GM19395 (cell line): Measurements from ENCODE around the gene SDK1.
"Not testable (repeated sequence)": the region's sequence is repeated elsewhere in the genome, so short reads cannot be mapped to it uniquely, and the experiment has no call there.

ENCODE experiments used
- ATAC-seq: cut with Tn5 transposase; IDR thresholded peaks from one replicate; pipeline ENCODE4 v1.9.1; 2021; ENCODE audit warnings: mild to moderate bottlenecking, moderate library complexity; ENCODE audit not compliant: unreplicated experiment

SDK1 gene

DNA sequence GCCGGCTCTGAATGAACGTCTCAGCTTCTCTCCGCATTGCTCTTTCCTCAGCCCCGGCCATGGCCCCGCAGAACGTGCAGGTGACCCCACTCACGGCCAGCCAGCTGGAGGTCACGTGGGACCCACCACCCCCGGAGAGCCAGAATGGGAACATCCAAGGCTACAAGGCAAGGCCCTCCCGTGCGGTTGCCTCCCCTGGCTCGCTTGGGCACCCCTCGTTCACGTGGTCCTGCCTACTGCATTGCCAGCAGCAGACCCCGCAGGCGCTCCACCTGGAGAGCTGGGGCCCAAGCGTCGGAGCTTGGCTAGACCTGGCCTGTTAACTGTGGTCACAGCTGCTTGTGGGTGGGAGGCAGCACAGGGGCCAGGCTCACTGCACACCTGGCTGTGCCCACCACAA lies 904.8 kb downstream of the SDK1 start:
- ATAC-seq = no peak

DNA sequence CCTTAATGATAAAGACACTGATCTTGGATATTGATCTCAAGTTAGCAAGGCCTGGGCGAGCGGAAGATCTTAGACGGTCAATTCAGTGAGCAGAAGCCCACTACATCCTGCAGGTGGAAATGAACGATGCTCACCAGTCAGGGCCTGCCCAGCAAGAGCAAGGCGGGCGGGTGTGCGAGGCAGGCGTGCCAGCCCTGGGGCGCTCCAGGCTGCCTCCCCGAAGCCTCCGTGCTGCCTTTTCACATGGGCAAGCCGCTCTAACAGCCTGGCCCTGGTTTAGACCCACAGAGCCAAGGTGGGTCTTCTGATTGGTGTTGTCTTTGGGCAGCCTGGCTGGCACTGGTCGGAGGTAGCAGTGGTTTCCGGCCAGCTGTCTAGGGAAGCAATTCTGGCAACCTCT lies 906.0 kb downstream of the SDK1 start:
- no peak for ATAC-seq

DNA sequence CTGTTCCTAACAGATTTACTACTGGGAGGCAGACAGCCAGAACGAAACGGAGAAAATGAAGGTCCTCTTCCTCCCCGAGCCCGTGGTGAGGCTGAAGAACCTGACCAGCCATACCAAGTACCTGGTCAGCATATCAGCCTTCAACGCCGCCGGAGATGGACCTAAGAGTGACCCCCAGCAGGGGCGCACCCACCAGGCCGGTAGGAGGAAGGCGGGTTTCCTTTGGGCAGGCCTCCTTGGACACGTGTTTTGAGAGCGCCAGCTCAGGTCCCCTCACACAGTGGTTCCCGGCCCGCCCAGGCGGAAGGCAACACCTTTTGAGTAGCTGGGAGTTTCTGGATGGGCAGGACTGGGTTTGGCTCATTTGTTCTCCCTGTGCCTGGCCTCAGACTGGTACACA lies 907.0 kb downstream of the SDK1 start:
- ATAC-seq = no peak

DNA sequence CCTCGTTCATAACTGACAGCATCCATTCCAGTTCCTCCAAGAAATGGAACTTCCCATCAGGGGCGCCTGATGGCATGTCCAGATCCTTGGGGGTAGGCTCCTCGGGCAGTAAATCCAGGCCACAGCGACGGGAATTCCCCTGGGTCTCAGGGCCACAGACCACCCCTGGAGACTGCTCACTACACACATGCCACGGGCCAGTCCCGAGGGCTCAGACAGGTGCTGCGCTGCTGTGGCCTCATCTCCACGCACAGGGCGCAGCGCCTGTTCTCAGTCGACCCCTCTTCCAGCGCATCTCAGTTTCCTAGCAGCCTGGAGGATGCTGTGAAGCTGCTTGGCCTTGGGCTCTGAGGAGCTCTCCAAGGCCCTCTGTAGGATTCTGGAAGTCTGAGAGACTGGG lies 907.5 kb downstream of the SDK1 start:
- no peak for ATAC-seq

DNA sequence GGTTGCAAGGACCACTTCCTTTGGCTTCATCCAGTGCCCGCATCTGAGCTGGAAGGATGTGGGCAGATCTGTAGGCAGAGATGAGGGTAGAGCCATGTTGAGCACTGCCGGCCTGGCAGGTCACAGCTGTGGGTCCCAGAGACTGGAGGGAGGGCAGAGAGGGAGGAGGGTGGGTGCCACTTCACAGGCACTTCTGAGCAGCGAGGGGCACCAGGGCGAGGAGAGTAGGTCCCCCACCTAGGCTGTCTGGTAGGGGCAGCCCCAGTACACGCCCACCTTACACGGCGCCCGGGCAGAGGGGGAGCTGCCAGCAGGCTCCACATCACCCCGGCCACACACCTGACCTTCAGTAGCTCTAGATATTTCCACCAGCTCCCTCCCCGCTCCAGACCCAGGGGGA lies 908.1 kb downstream of the SDK1 start:
- no peak for ATAC-seq

DNA sequence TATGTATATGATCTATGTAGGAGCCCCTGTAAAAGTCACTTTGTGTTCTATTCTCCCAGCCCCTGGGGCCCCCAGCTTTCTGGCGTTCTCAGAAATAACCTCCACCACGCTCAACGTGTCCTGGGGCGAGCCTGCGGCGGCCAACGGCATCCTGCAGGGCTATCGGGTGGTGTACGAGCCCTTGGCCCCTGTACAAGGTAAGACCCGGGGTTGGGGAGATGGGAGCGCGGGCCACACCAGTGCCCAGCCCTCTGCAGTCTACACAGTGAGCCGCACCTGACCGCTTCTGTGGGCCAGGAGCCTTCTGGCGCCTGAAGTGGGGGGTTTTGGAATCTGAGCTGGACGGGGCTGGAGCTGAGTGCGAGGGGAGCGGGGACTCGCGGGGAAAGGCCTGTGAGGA lies 908.9 kb downstream of the SDK1 start:
- ATAC-seq = no peak

DNA sequence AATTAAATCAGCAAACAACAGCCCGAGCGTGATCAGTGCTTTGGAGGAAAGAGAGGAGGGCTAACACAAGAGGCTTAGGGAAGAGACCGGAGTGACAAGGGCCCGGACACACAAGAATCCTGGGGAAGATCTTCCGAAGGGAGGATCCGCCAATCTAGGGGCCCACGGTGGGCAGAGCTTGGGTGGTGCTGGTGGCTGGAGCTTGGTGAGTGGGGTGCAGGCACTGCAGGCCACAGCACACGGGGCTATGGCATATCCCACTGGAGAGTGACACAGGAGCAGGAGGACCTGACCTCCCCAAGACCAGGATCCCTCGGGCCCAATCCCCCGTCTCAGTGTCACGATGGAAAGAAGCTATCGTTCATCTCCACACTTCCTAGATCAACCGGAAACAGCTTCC lies 909.8 kb downstream of the SDK1 start:
- no peak for ATAC-seq

DNA sequence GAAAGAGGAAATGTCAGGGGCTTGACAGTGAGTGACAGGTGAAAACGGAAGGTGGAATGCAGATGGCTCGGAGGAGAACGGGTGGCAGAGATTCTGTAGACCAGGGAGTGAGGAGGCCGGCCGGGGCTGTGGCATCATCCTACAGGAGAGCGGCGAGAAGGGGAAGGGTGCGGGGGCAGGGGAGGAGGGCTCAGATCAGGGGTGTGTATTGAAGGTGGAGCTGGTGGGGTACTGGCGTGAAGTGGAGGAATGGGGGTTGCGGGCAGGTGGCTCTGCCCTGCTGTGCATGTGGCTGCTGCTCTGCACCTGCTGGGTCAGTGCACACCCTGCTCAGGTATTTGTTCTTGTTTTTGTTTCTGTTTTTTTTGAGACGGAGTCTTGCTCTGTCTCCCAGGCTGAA lies 910.2 kb downstream of the SDK1 start:
- ATAC-seq = no peak

DNA sequence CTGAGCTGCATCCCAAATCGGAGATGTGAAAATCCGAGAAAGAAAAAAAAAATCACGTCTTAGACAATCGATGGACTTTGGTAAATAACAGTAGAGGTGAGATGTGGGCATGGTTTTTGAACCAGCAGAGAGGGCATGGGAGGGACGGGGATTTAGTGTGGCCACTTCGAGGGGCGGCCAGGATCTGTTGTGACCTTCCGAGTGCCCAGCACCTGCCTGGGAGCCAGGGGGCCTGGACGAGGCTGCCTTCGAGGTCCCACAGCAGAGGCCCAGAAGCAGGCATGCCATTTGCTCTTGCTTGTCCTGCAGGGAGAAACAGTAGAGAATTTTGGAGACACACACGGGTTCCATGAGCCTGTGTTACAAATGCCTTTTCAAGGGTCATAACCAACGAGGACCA lies 911.3 kb downstream of the SDK1 start:
- no peak for ATAC-seq

DNA sequence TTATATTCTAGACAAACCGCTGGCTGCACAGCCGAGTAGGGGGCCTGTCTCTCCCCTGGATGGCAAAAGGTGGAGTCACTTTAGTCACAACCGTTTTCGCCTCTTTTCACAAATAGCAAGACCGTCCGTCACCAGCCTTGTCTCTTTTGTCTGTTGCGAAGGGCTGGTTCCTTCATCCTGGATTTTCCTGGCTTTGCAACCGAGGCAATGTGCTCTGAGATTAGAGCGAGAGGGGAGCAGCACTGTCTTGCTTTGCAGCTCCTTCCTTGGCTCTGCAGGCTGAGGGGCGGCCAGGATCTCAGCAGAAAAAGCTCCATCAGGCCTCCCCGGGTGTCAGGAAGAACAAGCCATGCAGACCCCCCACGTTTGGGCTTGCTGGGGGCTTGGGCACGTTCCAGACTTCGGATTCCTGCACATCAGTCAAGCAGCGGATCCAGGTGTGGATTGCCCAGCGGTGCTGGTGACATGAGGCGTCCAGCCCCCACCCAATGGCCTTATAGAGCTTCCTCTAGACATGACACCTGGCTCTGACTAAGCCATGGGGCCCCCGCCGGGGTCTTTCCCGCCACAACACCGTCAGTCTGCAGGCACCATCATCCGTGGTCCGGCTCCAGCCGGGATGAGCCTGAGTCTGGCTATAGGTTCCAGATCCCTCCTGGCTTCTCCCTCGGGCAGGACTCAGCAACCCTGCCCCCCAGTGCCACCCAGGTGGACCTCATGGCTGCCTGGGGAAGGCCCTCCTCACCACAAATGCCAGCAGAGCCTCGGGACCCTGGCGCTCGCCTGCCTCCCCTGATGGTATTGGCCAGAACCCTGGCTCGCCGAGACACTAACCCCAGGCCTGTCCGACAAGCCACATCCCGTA lies 913.5 kb downstream of the SDK1 start:
- no peak for ATAC-seq

DNA sequence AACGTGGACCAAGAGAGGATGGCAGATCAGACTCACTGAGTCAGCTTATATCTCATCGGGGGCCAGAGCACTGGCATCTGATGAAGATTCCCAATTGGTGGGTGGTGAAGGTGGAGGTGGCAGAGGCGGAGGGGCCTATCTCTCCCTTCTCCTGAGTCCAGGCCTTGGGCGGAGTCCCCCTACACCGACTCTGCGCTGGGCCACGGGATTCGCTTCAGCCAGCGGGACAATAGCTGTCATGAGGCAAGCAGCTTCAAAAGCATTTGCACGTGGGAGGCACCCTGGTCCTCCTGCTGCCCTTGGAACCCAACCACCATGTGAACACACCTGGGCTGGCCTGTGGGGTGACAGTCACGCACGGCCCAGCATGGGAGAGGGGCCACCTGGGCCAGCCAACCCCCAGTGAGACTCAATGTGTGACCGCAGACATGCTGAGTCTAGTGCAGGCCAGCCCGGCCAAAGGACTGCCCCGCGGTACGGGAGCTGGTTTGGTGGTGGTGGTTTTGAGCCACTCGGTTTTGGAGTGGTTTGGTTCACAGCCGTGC lies 914.2 kb downstream of the SDK1 start:
- ATAC-seq = no peak

DNA sequence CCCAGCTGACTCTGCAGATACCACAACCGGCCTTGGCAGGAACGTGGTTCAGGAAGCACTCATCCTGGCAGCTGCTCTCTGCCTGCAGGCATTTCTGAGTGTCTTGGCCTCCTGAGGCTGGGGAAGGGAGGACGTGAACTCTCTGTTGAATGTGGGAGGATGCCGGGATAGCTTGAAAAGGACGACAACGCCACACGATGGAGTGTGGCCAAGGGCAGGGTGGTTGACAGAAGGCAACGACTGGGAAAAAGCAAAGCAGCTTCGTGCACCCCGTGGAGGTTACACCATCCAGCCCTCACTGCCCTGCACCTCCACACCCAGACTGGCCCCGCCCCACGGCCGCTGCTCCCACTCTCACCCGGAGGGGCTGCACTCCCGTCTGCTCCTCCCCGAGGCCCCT lies 915.0 kb downstream of the SDK1 start:
- ATAC-seq = no peak

DNA sequence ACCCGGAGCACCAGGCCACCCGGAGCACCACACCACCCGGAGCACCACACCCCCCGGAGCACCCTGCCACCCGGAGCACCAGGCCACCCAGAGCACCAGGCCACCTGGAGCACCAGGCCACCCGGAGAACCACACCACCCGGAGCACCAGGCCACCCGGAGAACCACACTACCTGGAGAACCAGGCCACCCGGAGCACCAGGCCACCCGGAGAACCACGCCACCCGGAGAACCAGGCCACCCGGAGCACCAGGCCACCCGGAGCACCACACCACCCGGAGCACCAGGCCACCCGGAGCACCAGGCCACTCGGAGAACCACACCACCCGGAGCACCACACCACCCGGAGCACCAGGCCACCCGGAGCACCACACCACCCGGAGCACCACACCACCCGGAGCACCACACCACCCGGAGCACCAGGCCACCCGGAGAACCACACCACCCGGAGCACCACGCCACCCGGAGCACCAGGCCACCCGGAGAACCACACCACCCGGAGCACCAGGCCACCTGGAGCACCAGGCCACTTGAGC lies 916.1 kb downstream of the SDK1 start:
- ATAC-seq = not testable (repeated sequence)

DNA sequence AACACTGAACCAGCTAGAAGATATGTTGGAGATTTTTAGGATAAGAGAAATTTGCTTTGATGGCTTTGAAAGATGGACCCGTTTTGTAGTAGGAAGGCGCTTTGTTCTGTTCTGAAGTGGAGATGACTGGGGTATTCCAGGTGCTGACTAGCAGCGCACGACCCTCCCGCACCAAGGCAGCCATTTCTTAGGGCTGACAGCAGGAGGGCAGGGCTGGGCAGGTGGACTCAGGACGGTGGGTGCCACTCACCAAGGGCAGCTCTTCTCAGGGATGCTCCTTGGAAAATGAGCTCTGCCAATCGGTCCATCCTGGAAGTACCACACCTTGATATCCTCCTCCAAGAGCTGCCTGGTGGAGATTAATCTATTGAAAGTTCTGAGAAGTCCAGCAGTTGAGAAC lies 917.4 kb downstream of the SDK1 start:
- ATAC-seq = no peak

DNA sequence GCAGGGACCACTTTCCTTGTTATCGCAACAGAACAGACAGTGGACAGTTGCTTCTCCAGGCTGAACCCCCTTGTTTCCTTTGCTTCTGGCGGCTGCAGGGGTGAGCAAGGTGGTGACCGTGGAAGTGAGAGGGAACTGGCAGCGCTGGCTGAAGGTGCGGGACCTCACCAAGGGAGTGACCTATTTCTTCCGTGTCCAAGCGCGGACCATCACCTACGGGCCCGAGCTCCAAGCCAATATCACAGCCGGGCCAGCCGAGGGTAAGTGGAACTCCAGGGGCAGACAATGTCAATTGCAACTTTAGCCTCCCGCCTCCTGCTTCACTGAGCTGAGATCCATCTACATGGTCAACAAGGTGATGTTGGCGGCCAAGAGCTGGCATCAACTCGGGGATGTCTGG lies 919.0 kb downstream of the SDK1 start:
- ATAC-seq = no peak

DNA sequence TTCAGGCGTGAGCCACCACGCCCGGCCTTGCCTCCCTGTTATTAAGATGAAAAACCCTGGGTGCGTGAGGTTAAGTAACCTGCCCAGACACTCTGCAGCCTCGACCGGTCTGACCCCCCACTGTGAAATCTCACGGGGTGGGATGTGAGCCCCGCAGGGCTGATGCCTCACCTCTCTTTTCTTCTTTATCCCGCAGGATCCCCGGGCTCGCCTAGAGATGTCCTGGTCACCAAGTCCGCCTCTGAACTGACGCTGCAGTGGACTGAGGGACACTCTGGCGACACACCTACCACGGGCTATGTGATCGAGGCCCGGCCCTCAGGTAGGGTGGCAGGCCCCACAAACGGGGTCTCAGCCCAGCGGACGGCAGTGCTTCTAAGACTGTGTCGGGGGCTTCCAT lies 920.0 kb downstream of the SDK1 start:
- no peak for ATAC-seq

DNA sequence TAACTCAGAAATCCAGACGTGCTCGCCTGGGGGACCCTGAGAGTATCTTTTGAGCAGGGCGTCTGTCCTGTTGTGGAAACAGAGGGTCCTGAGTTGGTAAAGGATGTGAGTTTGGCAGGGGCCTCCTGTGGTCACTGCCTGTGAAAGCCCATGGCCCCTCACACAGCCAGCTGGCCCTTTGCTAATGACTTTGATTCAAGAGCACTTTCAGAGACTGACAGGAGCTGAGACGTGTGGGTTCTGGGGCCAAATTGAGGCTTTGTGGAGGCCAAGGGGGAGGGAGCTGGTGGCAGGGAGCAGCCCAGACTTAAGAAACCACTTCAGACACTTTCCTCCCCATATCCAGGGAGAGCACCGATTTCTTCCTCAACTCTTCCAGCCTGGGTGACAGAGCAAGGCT lies 921.6 kb downstream of the SDK1 start:
- no peak for ATAC-seq

DNA sequence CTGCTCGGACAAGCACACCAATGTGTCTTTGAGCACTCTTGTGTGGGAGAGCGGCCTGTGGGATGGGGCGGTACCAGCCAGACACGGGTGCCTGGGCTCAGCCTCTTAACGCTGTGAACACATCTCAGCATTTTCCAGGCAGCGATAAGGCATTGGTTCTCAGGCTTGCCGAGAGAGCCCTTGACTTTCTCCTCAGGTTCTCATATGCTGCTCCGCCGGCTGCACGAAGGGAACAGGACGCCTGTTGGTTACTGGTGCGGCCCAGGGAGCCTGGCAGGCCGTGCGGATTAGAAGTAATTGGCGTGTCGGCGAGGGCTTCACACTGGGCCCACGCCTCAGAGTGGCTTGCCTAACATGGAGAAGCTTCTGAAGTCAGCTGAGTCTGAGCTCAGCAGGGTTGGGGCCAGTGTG lies 924.3 kb downstream of the SDK1 start:
- ATAC-seq = no peak

DNA sequence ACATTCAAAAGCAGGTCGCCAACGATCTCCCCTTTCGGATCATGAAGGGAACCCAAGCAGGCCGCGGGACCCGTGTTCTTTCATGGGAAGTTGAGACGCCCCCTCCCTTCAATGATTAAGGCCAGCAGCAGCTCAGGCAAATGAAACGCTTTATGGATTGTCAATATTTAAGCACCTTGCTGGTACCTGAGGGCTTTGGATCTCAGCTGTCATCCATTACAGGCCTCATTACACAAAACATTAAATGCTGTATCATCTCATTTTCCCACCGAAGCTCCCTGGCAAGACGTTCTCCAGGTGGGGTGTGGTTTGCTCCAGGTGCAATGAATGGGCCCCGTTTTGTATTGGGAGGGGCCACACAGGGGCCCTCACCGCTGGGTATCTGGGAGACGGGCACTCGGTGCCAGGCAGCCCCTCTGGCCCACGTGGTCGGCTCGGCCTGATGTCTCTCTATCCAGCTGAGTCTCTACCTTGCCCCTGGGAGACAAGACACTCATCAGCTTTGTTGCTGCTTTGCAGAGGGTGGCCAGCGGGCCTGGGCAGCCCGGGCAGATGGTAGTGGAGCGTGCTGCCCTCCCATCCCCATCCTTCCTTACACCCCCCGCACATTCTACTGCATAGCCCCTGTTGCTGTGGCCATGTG lies 925.0 kb downstream of the SDK1 start:
- ATAC-seq = no peak

DNA sequence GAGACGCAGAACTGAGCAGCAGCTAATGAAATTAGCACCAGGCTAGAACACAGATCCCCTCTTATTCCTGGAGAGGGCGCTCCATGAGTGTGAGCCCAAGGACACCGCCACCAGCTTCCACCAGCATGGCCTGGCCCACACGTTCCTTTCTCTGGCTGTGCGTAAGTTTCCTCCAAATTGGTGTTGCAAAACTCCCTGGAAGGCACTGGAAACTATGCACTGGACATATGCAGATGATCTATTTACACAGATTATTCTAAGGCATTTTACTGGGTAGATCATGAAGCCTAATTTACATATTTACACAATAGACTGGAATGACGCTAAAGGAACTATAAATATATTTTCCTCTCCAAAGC lies 925.5 kb downstream of the SDK1 start:
- ATAC-seq = no peak

DNA sequence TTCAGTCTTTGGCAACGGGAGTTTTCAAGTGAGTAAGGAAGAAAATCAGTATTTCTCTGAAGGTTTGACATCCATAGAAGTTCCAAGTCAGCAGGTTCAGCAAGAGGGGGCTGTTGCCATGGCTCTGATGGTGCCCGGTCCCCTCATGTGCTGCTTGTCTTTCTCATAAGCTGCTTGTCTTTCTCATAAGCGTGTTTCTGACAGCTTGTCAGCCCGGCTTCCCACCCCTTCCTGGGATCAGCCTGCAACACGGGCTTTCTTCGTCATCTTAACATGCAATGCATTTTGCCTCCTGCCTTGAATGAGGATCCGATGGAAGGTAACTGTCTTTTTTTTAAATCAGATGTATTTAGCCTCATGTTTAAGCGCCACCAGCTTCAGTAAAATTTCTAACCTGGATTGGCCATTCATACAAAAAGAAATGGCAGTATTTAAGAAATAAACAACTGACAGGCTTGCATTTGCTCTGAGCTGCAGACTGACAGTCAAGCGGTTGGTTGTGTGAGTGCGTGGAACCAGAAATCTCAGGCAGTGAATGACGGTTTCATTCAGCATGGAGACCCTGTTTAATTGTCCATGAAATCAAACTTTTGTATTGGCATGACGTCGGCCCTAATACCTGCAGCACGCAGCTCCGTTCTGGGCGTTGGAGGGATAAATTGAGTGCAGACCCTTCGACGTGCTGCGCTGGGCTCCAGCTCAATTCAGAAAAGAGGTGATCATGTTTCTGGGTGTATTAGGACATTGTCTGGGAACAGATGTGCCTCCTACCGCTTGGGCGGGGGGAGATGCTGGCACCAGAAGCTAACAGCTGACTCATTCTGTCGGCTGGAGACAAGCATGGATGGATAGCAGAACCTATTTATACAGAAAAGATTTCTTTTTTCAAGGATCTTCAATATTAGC lies 926.3 kb downstream of the SDK1 start:
- ATAC-seq = no peak
